Lower leg skin (tissue), 3 donors: ENCODE data around the gene NETO1.

ENCODE experiments used
- CTCF ChIP-seq, 3 donors: fragments of 450-650 bp; IDR thresholded peaks; one replicate each; pipeline ENCODE4 v1.5.1; 2016; ENCODE audit warnings: antibody characterized with exemption in 3 of 3, mild to moderate bottlenecking in 3 of 3, moderate library complexity in 2 of 3
- POLR2A ChIP-seq, 2 donors: fragments of 450-650 bp; IDR thresholded peaks; one replicate each; pipeline ENCODE4 v1.6.1; 2016 to 2017; ENCODE audit warnings: antibody characterized with exemption in 2 of 2, mild to moderate bottlenecking in 1 of 2, moderate library complexity in 1 of 2

- no peak for TF ChIP-seq CTCF (IDR thresholded peaks at IDR 0.05)
- no peak for TF ChIP-seq POLR2A (IDR thresholded peaks at IDR 0.05)
These were observed 20.9 kb downstream of the NETO1 start for GRCh38 chr18:72846736-72847533.
